Esophagus muscularis mucosa (tissue), 4 donors: ENCODE measurements around the gene TUBGCP6. TPM values are rescaled to one million over a fixed set of nuclear protein-coding genes. Genes with fewer than 3 reads are reported as not detected.
A peak's percentile ranks its signal among the peaks of the same experiment; 100 is the strongest.

Source experiments
- DNase-seq: peaks from one replicate; pipeline ENCODE4 v3.0.0-alpha.2; 2017; ENCODE audit errors: extremely low spot score
- H3K27ac ChIP-seq, 4 donors: fragments of 200-600 bp; sonication (generic); replicated peaks in 1 of 4; 1 replicate in 3 of 4; 2 replicates in 1 of 4; pipeline ENCODE4 v1.5.1; 2016 to 2019; ENCODE audit warnings: mild to moderate bottlenecking in 1 of 4
- H3K27me3 ChIP-seq, 4 donors: fragments of 200-600 bp; sonication (generic); one replicate each; pipeline versions ENCODE4 v1.5.1 to v1.6.0; 2016 to 2019
- H3K36me3 ChIP-seq, 4 donors: fragments of 200-600 bp; sonication (generic); one replicate each; pipeline ENCODE4 v1.5.1; 2016 to 2019
- H3K4me1 ChIP-seq, 4 donors: fragments of 200-600 bp; sonication (generic); one replicate each; pipeline ENCODE4 v1.5.1; 2016 to 2019
- H3K4me3 ChIP-seq, 4 donors: fragments of 200-600 bp; sonication (generic); 1 replicate in 2 of 4; 2 replicates in 2 of 4; pipeline ENCODE4 v1.5.1; 2016 to 2019; ENCODE audit warnings: mild to moderate bottlenecking in 4 of 4, moderate library complexity in 1 of 4
- H3K9me3 ChIP-seq, 4 donors: fragments of 200-600 bp; sonication (generic); 1 replicate in 3 of 4; 2 replicates in 1 of 4; pipeline ENCODE4 v1.5.1; 2016 to 2019
- EP300 ChIP-seq: sonication (generic); formaldehyde crosslinking; IDR thresholded peaks from one replicate; pipeline ENCODE4 v1.6.1; 2017; ENCODE audit warnings: antibody characterized with exemption
- POLR2A ChIP-seq: fragments of 450-650 bp; IDR thresholded peaks from one replicate; pipeline ENCODE4 v1.6.1; 2017; ENCODE audit warnings: antibody characterized with exemption, moderate library complexity, mild to moderate bottlenecking, low read depth
- POLR2AphosphoS5 ChIP-seq, 2 donors: sonication (generic); formaldehyde crosslinking; IDR thresholded peaks; one replicate each; pipeline ENCODE4 v1.6.1; 2017; ENCODE audit warnings: antibody characterized with exemption in 2 of 2
- WGBS: methylation state at CpG from one replicate; pipeline ENCODE4 v1.1.5; 2018; 5-methylcytosine and 5-hydroxymethylcytosine counted together
- intact Hi-C: fragments of 100-400 bp; cut with DNase I; formaldehyde crosslinking; loops from one replicate; pipeline ENCODE4 v1.15.1; 2023
- total RNA-seq, 4 donors: library from RNA; depleted of rRNA; stranded (reverse); fragments of >200 nt; gene quantifications; one replicate each; pipeline versions ENCODE4 v1.1.0 to v1.2.1, GENCODE V29; 2016
- TF ChIP-seq, protein P1 (sequence below), 3 experiments: fragments of 200-600 bp in 2 of 3; fragments of 450-650 bp in 1 of 3; sonication (generic) in 2 of 3; IDR thresholded peaks; one replicate each; pipeline ENCODE4 v1.5.1; 2017 to 2019; ENCODE audit warnings: antibody characterized with exemption in 3 of 3, mild to moderate bottlenecking in 2 of 3, moderate library complexity in 1 of 3

Gene TUBGCP6
- total RNA-seq, 4 donors from 2014 or later: 20.2 to 38.0 (median 30.0) TPM

DNA sequence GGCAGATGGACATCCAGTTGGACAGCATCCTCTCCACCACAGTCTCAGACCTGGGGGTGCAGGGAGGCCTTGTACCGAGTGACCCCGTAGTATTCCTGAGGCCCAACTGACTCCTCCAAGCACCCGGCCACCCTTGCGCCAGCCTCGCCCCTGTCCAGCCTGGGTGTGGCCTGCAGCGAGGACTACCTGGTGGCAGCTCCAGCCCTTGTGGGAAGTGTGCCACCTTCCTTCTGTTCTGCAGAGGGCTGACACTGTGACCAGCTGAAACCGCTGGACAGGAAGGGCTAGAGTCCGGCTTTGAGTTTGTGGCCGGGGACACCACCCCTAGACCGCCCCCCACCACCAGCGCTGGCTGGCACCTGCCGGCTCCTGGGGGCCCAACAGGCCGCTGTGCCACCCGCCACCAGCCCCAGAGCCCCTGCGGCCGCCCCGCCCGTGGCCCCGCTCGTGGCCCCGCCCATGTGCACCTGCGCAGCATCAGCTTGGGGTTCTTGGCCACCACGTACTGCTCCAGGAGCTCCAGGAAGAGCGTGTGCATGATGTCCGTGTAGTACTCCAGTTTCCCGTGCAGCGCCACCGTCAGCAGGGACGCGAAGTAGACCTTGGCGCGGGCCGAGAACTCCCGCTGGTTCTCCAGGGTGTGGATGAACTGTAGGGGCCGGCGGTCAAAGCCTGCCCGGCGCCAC, 35.3 kb upstream of the TUBGCP6 start:
- whole genome bisulfite sequencing: 97% methylated on average over 28 of the region's 38 CpGs
- peaks cover 84 to 99% (median 99%) of the 10 kb centered on the region in 4 donors for H3K36me3 ChIP-seq

DNA sequence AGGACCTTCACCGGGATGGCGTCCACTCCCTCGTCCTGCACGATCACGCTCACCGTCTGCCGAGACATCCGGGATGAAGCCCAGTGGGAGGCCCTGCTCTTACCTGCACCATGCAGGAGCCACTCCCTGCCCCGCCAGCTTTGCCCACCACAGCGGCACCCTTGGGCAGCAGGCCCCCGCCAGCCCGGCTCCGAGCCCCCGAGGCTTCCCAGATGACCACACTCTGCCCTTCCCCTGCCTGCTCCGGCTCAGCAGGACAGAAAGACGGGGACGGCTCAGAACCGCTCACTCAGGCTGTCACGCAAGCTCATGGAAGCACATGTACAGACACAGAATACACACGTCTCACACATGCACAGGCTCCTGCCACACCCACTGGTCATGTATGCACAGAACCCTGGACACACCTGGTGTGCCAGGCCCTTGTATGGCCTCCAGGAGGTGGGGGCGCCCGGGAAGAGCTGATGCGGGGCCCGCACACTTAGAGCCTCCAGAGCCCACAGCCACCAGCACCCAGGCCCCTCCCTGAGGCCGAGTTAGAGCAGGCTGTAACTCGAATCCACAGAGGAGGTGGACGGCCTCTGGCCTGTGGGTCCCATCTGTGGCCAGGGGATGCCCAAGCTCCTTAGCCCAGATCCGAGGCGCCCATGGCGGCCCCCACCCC, 34.3 kb upstream of the TUBGCP6 start:
- intact Hi-C loops: loop anchor here (5.0 kb wide), 1 partner anchor 63 kb away; the partner anchor contains the start of gene PPP6R2
- WGBS: 92% methylated on average over 19 of the region's 30 CpGs
- peaks cover 82 to 94% (median 93%) of the 10 kb centered on the region in 4 donors for H3K36me3 ChIP-seq
- no peak for DNase-seq
- no peak overlapping the region for H3K4me3 ChIP-seq
- no peaks in the 10 kb centered on the region for H3K9me3 ChIP-seq
- peaks cover 14 to 36% (median 23%) of the 10 kb centered on the region in 4 donors for H3K4me1 ChIP-seq
- H3K27ac ChIP-seq: no peak overlapping the region
- TF ChIP-seq POLR2AphosphoS5 (IDR thresholded peaks at IDR 0.05) (no peak), POLR2A (no peak), EP300 (no peak)
- TF ChIP-seq, protein P1, sequence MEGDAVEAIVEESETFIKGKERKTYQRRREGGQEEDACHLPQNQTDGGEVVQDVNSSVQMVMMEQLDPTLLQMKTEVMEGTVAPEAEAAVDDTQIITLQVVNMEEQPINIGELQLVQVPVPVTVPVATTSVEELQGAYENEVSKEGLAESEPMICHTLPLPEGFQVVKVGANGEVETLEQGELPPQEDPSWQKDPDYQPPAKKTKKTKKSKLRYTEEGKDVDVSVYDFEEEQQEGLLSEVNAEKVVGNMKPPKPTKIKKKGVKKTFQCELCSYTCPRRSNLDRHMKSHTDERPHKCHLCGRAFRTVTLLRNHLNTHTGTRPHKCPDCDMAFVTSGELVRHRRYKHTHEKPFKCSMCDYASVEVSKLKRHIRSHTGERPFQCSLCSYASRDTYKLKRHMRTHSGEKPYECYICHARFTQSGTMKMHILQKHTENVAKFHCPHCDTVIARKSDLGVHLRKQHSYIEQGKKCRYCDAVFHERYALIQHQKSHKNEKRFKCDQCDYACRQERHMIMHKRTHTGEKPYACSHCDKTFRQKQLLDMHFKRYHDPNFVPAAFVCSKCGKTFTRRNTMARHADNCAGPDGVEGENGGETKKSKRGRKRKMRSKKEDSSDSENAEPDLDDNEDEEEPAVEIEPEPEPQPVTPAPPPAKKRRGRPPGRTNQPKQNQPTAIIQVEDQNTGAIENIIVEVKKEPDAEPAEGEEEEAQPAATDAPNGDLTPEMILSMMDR (IDR thresholded peaks at IDR 0.05): no peak
- no peaks in the 10 kb centered on the region for H3K27me3 ChIP-seq

More for the DNA sequence above, 35.3 kb upstream of the TUBGCP6 start:
- intact Hi-C loops: no loop called here
- H3K27me3 ChIP-seq: no peaks in the 10 kb centered on the region
- no peak for DNase-seq
- H3K9me3 ChIP-seq: no peaks in the 10 kb centered on the region
- peak overlapping the region in 1 of 4 donors; percentile 14 for H3K27ac ChIP-seq
- peaks cover 11 to 28% (median 17%) of the 10 kb centered on the region in 4 donors for H3K4me1 ChIP-seq
- TF ChIP-seq POLR2A (no peak), EP300 (no peak), POLR2AphosphoS5 (IDR thresholded peaks at IDR 0.05) (no peak)
- TF ChIP-seq, protein P1 (IDR thresholded peaks at IDR 0.05): no peak
- no peak overlapping the region for H3K4me3 ChIP-seq

DNA sequence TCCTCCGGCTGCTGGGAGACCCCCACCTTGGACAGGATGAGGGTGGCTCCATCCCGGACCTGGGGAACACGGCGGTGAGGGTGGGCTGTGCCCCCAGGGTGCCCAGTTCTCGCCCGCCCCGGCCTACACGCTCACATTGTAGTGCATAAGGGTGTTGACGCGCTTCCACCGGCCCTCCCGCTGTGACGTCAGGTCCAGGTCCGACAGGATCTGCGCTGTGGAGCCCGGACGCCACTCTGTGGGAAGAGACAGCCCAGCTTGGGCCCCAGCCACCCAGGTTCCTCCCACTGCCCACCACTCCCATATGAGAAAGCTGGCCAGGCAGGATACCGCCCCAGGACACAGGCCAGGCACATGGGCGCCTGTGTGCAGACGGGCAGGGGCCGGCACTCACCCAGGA, 33.6 kb upstream of the TUBGCP6 start:
- Histone ChIP-seq H3K4me1 (peaks cover 17 to 39% (median 24%) of the 10 kb centered on the region in 4 donors), H3K4me3 (no peak overlapping the region), H3K27me3 (no peaks in the 10 kb centered on the region), H3K9me3 (no peaks in the 10 kb centered on the region), H3K27ac (no peak overlapping the region), H3K36me3 (peaks cover 75 to 88% (median 87%) of the 10 kb centered on the region in 4 donors)
- no peak for DNase-seq
- intact Hi-C loops: loop anchor here (5.0 kb wide), 1 partner anchor 64 kb away; the partner anchor contains the start of gene PPP6R2
- 94% methylated on average over 11 of the region's 21 CpGs for WGBS
- TF ChIP-seq POLR2A (no peak), POLR2AphosphoS5 (IDR thresholded peaks at IDR 0.05) (no peak), EP300 (no peak)
- TF ChIP-seq, protein P1 (IDR thresholded peaks at IDR 0.05): no peak

DNA sequence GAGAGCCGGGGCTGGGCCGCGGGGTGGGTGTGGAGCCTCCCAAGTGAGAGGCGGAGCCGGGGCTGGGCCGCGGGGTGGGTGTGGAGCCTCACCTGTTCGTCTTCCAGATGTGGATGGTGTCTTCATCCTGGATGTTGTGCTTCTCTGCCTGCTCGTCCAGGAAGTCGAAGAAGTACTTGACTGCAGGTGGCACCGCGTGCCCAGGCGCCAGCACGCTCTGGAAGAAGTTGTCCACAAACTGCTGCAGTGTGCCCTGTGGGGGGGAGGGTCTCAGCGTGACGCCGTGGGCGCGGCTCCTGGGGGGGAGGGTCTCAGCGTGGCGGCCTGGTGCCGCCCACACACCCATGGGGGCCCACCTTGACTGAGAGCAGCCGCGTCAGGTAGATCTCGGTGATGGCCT, 32.9 kb upstream of the TUBGCP6 start:
- WGBS: 91% methylated on average over 9 of the region's 25 CpGs
- Histone ChIP-seq H3K27me3 (no peaks in the 10 kb centered on the region), H3K27ac (no peak overlapping the region), H3K9me3 (no peaks in the 10 kb centered on the region), H3K4me3 (no peak overlapping the region), H3K36me3 (peaks cover 68 to 81% (median 80%) of the 10 kb centered on the region in 4 donors), H3K4me1 (peaks cover 17 to 37% (median 23%) of the 10 kb centered on the region in 4 donors)
- intact Hi-C loops: loop anchor here (5.0 kb wide), 1 partner anchor 65 kb away; the partner anchor contains the start of gene PPP6R2
- no peak for TF ChIP-seq EP300
- TF ChIP-seq, protein P1 (IDR thresholded peaks at IDR 0.05): no peak
- no peak for TF ChIP-seq POLR2AphosphoS5 (IDR thresholded peaks at IDR 0.05)
- TF ChIP-seq POLR2A: no peak
- DNase-seq: no peak
